HEK293 (cell line): ENCODE measurements around the gene GZMB.

ENCODE experiments used
- CTCF ChIA-PET: fragments of 350-600 bp; formaldehyde crosslinking; extraction: SDS; loops from one replicate; lab custom pipeline; 2021; ENCODE audit warnings: antibody characterized with exemption; lab: Yijun Ruan, JAX
- POLR2A ChIA-PET: fragments of 300-600 bp; formaldehyde crosslinking; extraction: SDS; loops from one replicate; lab custom pipeline; 2020; ENCODE audit warnings: antibody characterized with exemption, inconsistent platforms; lab: Yijun Ruan, JAX
- H3K27ac ChIP-seq: fragments of 200-500 bp; sonication (Bioruptor generic); 2 replicates; pipeline ENCODE4 v1.5.1; 2014; ENCODE audit warnings: low read depth, low read length, control low read depth, inconsistent platforms; ENCODE audit errors: extremely low read depth
- H3K36me3 ChIP-seq, 2 experiments: fragments of 200-500 bp in 1 of 2; sonication (Bioruptor generic) in 1 of 2; 1 replicate in 1 of 2; 2 replicates in 1 of 2; pipeline ENCODE4 v1.5.1; 2014 to 2017; ENCODE audit warnings: inconsistent platforms in 2 of 2, low read length in 2 of 2; ENCODE audit not compliant: control insufficient read depth in 2 of 2, insufficient read depth in 1 of 2
- H3K4me1 ChIP-seq: fragments of 200-500 bp; sonication (Bioruptor generic); 2 replicates; pipeline ENCODE4 v1.5.1; 2014; ENCODE audit warnings: mild to moderate bottlenecking, low read length, inconsistent platforms; ENCODE audit not compliant: control insufficient read depth, insufficient read depth
- H3K4me3 ChIP-seq: 2 replicates; pipeline ENCODE4 v1.5.1; 2011; ENCODE audit warnings: low read depth, mild to moderate bottlenecking, control low read depth, low read length, moderate library complexity
- H3K9me3 ChIP-seq: fragments of 200-500 bp; sonication (Bioruptor generic); 2 replicates; pipeline ENCODE4 v1.5.1; 2014; ENCODE audit warnings: low read depth, low read length, inconsistent platforms; ENCODE audit not compliant: control insufficient read depth, insufficient read depth
- EGR2 ChIP-seq: fragments of 450-650 bp; formaldehyde crosslinking; IDR thresholded peaks from 2 replicates; pipeline ENCODE4 v1.5.1; 2016; ENCODE audit warnings: low read depth, missing biosample characterization, missing genetic modification characterization
- KLF10 ChIP-seq: fragments of 450-650 bp; IDR thresholded peaks from 2 replicates; pipeline ENCODE4 v1.5.1; 2018; ENCODE audit warnings: missing biosample characterization, mild to moderate bottlenecking, missing genetic modification characterization
- KLF8 ChIP-seq: fragments of 450-650 bp; formaldehyde crosslinking; IDR thresholded peaks from 2 replicates; pipeline ENCODE4 v1.5.1; 2016; ENCODE audit warnings: missing biosample characterization, missing genetic modification characterization
- KLF9 ChIP-seq: fragments of 450-650 bp; formaldehyde crosslinking; IDR thresholded peaks from 2 replicates; pipeline ENCODE4 v1.5.1; 2016; ENCODE audit warnings: missing biosample characterization, missing genetic modification characterization, low read depth
- MEIS1 ChIP-seq: sonication (generic); formaldehyde crosslinking; IDR thresholded peaks from 2 replicates; pipeline ENCODE4 v1.8.1; 2022; ENCODE audit warnings: missing genetic modification reagents, mild to moderate bottlenecking, borderline replicate concordance
- RBAK ChIP-seq: fragments of 450-650 bp; formaldehyde crosslinking; IDR thresholded peaks from 2 replicates; pipeline ENCODE4 v1.5.1; 2016; ENCODE audit warnings: missing biosample characterization, missing genetic modification characterization
- SP7 ChIP-seq: fragments of 450-650 bp; formaldehyde crosslinking; IDR thresholded peaks from 2 replicates; pipeline ENCODE4 v1.5.1; 2016; ENCODE audit warnings: missing biosample characterization, missing genetic modification characterization
- YY1 ChIP-seq: fragments of 450-650 bp; formaldehyde crosslinking; IDR thresholded peaks from 2 replicates; pipeline ENCODE4 v1.5.1; 2018; ENCODE audit warnings: missing biosample characterization, missing genetic modification characterization
- ZBTB8A ChIP-seq: fragments of 450-650 bp; formaldehyde crosslinking; IDR thresholded peaks from 2 replicates; pipeline ENCODE4 v1.5.1; 2016; ENCODE audit warnings: missing biosample characterization, missing genetic modification characterization
- ZNF140 ChIP-seq: fragments of 450-650 bp; formaldehyde crosslinking; IDR thresholded peaks from 2 replicates; pipeline ENCODE4 v1.5.1; 2016; ENCODE audit warnings: missing biosample characterization, missing genetic modification characterization
- ZNF148 ChIP-seq: fragments of 450-650 bp; formaldehyde crosslinking; IDR thresholded peaks from 2 replicates; pipeline ENCODE4 v1.5.0; 2017; ENCODE audit warnings: missing biosample characterization, missing genetic modification characterization, borderline replicate concordance
- ZNF202 ChIP-seq: fragments of 450-650 bp; formaldehyde crosslinking; IDR thresholded peaks from 2 replicates; pipeline ENCODE4 v1.5.1; 2016; ENCODE audit warnings: missing biosample characterization, missing genetic modification characterization, borderline replicate concordance
- ZNF221 ChIP-seq: fragments of 450-650 bp; formaldehyde crosslinking; IDR thresholded peaks from 2 replicates; pipeline ENCODE4 v1.5.1; 2017; ENCODE audit warnings: missing biosample characterization, missing genetic modification characterization, borderline replicate concordance
- ZNF223 ChIP-seq: fragments of 450-650 bp; formaldehyde crosslinking; IDR thresholded peaks from 2 replicates; pipeline ENCODE4 v1.5.1; 2016; ENCODE audit warnings: missing biosample characterization, missing genetic modification characterization
- ZNF404 ChIP-seq: fragments of 450-650 bp; formaldehyde crosslinking; IDR thresholded peaks from 2 replicates; pipeline ENCODE4 v1.5.1; 2017; ENCODE audit warnings: missing biosample characterization, missing genetic modification characterization
- ZNF423 ChIP-seq: fragments of 450-650 bp; formaldehyde crosslinking; IDR thresholded peaks from 2 replicates; pipeline ENCODE4 v1.5.1; 2016; ENCODE audit warnings: missing biosample characterization, missing genetic modification characterization
- ZNF433 ChIP-seq: fragments of 450-650 bp; formaldehyde crosslinking; IDR thresholded peaks from 2 replicates; pipeline ENCODE4 v1.5.1; 2016; ENCODE audit warnings: missing biosample characterization, missing genetic modification characterization, low read depth
- ZNF548 ChIP-seq: fragments of 450-650 bp; formaldehyde crosslinking; IDR thresholded peaks from 2 replicates; pipeline ENCODE4 v1.5.1; 2016; ENCODE audit warnings: missing biosample characterization, missing genetic modification characterization
- ZNF596 ChIP-seq: fragments of 450-650 bp; IDR thresholded peaks from 2 replicates; pipeline ENCODE4 v1.5.0; 2018; ENCODE audit warnings: missing biosample characterization, mild to moderate bottlenecking, missing genetic modification characterization, moderate library complexity
- ZNF600 ChIP-seq: fragments of 450-650 bp; formaldehyde crosslinking; IDR thresholded peaks from 2 replicates; pipeline ENCODE4 v1.5.1; 2016; ENCODE audit warnings: missing biosample characterization, missing genetic modification characterization
- ZNF610 ChIP-seq: fragments of 450-650 bp; formaldehyde crosslinking; IDR thresholded peaks from 2 replicates; pipeline ENCODE4 v1.5.1; 2016; ENCODE audit warnings: missing biosample characterization, missing genetic modification characterization, borderline replicate concordance
- ZNF626 ChIP-seq: fragments of 450-650 bp; sonication (Bioruptor Pico); formaldehyde crosslinking; IDR thresholded peaks from 2 replicates; pipeline ENCODE4 v1.5.1; 2018; ENCODE audit warnings: missing biosample characterization, missing genetic modification characterization, inconsistent platforms
- ZNF677 ChIP-seq: fragments of 450-650 bp; IDR thresholded peaks from 2 replicates; pipeline ENCODE4 v1.5.0; 2018; ENCODE audit warnings: missing biosample characterization, mild to moderate bottlenecking, missing genetic modification characterization, moderate library complexity
- ZNF701 ChIP-seq: fragments of 450-650 bp; formaldehyde crosslinking; IDR thresholded peaks from 2 replicates; pipeline ENCODE4 v1.5.1; 2016; ENCODE audit warnings: missing biosample characterization, missing genetic modification characterization
- ZSCAN16 ChIP-seq: fragments of 450-650 bp; formaldehyde crosslinking; IDR thresholded peaks from 2 replicates; pipeline ENCODE4 v1.5.1; 2016; ENCODE audit warnings: missing biosample characterization, missing genetic modification characterization
- ZSCAN18 ChIP-seq: fragments of 450-650 bp; formaldehyde crosslinking; IDR thresholded peaks from 2 replicates; pipeline ENCODE4 v1.5.1; 2016; ENCODE audit warnings: missing biosample characterization, missing genetic modification characterization

The GZMB gene

GRCh38 chr14:24639270-24639669 lies 5.3 kb upstream of the GZMB start:
- Histone ChIP-seq H3K4me3 (no peak overlapping the region), H3K4me1 (no peaks in the 10 kb centered on the region), H3K27ac (no peak overlapping the region), H3K9me3 (no peaks in the 10 kb centered on the region), H3K36me3 (no peaks in the 10 kb centered on the region)
- CTCF ChIA-PET = no interaction called here
- POLR2A ChIA-PET = no interaction called here
- TF ChIP-seq MEIS1 (CRISPR knock-in tag) (no peak), ZNF701 (tag by site-specific recombination) (no peak), ZSCAN18 (tag by site-specific recombination) (no peak), ZNF148 (tag by site-specific recombination) (no peak), ZSCAN16 (tag by site-specific recombination) (no peak), KLF9 (no peak), KLF8 (no peak), RBAK (tag by site-specific recombination) (no peak), ZBTB8A (no peak), ZNF677 (no peak), ZNF626 (tag by site-specific recombination) (no peak), ZNF223 (tag by site-specific recombination) (no peak), KLF10 (tag by site-specific recombination) (no peak), ZNF596 (tag by site-specific recombination) (no peak), ZNF433 (tag by site-specific recombination) (no peak), ZNF610 (no peak)

GRCh38 chr14:24633353-24633752 lies 637 bp downstream of the GZMB start:
- Histone ChIP-seq H3K36me3 (no peaks in the 10 kb centered on the region), H3K9me3 (no peaks in the 10 kb centered on the region), H3K4me3 (no peak overlapping the region), H3K27ac (no peak overlapping the region), H3K4me1 (no peaks in the 10 kb centered on the region)
- CTCF ChIA-PET = no interaction called here
- POLR2A ChIA-PET = no interaction called here
- TF ChIP-seq ZNF423 (tag by site-specific recombination) (no peak), RBAK (tag by site-specific recombination) (no peak), SP7 (tag by site-specific recombination) (no peak), ZNF202 (tag by site-specific recombination) (no peak), YY1 (tag by site-specific recombination) (no peak), KLF10 (tag by site-specific recombination) (no peak), ZSCAN16 (tag by site-specific recombination) (no peak), ZNF600 (tag by site-specific recombination) (no peak), EGR2 (tag by site-specific recombination) (no peak), ZNF221 (tag by site-specific recombination) (no peak), ZNF140 (no peak), ZNF404 (tag by site-specific recombination) (no peak), ZNF548 (no peak)
